T47D (cell line): ENCODE measurements around the gene FAM13A.

Experiments used
- DNase-seq, 2 experiments: peaks; one replicate each; pipeline versions ENCODE4 v3.0.0 to v3.0.0-alpha.2; 2011 to 2012; ENCODE audit warnings: low read depth in 1 of 2, low spot score in 1 of 2
- JUND ChIP-seq: IDR thresholded peaks from 2 replicates; pipeline ENCODE4 v1.6.1; 2012; ENCODE audit warnings: low read depth
- in situ Hi-C: cut with HindIII; loops from 2 replicates; pipeline ENCODE4 v1.10.0; 2016; ENCODE audit warnings: low sequenced_read_pairs, low pct_unique_long_range_greater_than_20kb

FAM13A gene

GRCh38 chr4:88737307-88737941, 319.6 kb downstream of the FAM13A start:
- in situ Hi-C loops, result no loop called here
- DNase-seq, result peak; percentile 15 to 65
- no peak for TF ChIP-seq JUND

- no peak for DNase-seq
- in situ Hi-C loops, result no loop called here
- TF ChIP-seq JUND, result no peak
Observed at GRCh38 chr4:88736264-88736663, 320.7 kb downstream of the FAM13A start.

- in situ Hi-C loops, result no loop called here
- no peak for DNase-seq
- no peak for TF ChIP-seq JUND
Observed at GRCh38 chr4:88735564-88735963, 321.4 kb downstream of the FAM13A start.

GRCh38 chr4:88734403-88734949, 322.5 kb downstream of the FAM13A start:
- TF ChIP-seq JUND, result no peak
- DNase-seq, result no peak
- in situ Hi-C loops, result no loop called here

- in situ Hi-C loops, result no loop called here
- no peak for TF ChIP-seq JUND
- DNase-seq, result no peak
Observed at GRCh38 chr4:88732714-88733368, 324.1 kb downstream of the FAM13A start.

GRCh38 chr4:88731381-88731780, 325.6 kb downstream of the FAM13A start:
- DNase-seq, result no peak
- in situ Hi-C loops, result no loop called here
- TF ChIP-seq JUND, result no peak

GRCh38 chr4:88730811-88731210, 326.2 kb downstream of the FAM13A start:
- in situ Hi-C loops, result no loop called here
- no peak for TF ChIP-seq JUND
- no peak for DNase-seq

- no peak for TF ChIP-seq JUND
- no peak for DNase-seq
- in situ Hi-C loops, result no loop called here
Observed at GRCh38 chr4:88729146-88729760, 327.7 kb downstream of the FAM13A start.

GRCh38 chr4:88728146-88728545, 328.8 kb downstream of the FAM13A start:
- in situ Hi-C loops, result no loop called here
- no peak for TF ChIP-seq JUND
- no peak for DNase-seq

- no peak for DNase-seq
- in situ Hi-C loops, result no loop called here
- no peak for TF ChIP-seq JUND
Observed at GRCh38 chr4:88725986-88726385, 331.0 kb downstream of the FAM13A start.

- in situ Hi-C loops, result no loop called here
- no peak for DNase-seq
- no peak for TF ChIP-seq JUND
Observed at GRCh38 chr4:88725143-88725542, 331.8 kb downstream of the FAM13A start.

- in situ Hi-C loops, result no loop called here
- TF ChIP-seq JUND, result no peak
- no peak for DNase-seq
Observed at GRCh38 chr4:88724406-88724805, 332.6 kb downstream of the FAM13A start.

GRCh38 chr4:88722828-88723227, 334.2 kb downstream of the FAM13A start:
- DNase-seq, result no peak
- in situ Hi-C loops, result no loop called here
- no peak for TF ChIP-seq JUND

- in situ Hi-C loops, result no loop called here
- DNase-seq, result no peak
- no peak for TF ChIP-seq JUND
Observed at GRCh38 chr4:88722276-88722780, 334.7 kb downstream of the FAM13A start.
